Measurements from ENCODE around the gene CNNM1.

DNA sequence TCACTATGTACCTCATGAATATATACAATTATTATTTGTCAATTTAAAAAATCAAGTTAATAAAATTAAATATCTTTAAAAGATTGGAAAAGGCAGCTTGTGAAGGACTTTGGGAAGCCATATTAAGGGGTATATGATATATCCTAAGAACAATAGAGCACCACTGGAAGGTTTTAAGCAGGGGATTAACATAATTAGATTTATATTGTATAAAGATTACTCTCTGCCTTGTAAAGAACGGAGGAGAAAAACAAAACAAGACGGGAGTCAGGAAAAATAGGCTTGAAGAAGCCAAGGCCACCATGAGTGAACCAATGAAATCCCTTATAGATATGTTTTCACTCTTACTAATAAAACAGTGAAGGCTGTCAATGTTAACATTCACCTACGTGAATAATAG, 11.1 kb upstream of the CNNM1 start:
- no peak for TF ChIP-seq POLR2AphosphoS5 (IDR thresholded peaks at IDR 0.05)
- TF ChIP-seq, protein P1, sequence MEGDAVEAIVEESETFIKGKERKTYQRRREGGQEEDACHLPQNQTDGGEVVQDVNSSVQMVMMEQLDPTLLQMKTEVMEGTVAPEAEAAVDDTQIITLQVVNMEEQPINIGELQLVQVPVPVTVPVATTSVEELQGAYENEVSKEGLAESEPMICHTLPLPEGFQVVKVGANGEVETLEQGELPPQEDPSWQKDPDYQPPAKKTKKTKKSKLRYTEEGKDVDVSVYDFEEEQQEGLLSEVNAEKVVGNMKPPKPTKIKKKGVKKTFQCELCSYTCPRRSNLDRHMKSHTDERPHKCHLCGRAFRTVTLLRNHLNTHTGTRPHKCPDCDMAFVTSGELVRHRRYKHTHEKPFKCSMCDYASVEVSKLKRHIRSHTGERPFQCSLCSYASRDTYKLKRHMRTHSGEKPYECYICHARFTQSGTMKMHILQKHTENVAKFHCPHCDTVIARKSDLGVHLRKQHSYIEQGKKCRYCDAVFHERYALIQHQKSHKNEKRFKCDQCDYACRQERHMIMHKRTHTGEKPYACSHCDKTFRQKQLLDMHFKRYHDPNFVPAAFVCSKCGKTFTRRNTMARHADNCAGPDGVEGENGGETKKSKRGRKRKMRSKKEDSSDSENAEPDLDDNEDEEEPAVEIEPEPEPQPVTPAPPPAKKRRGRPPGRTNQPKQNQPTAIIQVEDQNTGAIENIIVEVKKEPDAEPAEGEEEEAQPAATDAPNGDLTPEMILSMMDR (IDR thresholded peaks at IDR 0.05) = no peak
- no peak for TF ChIP-seq EP300 (IDR thresholded peaks at IDR 0.05)
- TF ChIP-seq POLR2A (IDR thresholded peaks at IDR 0.05) = no peak

Data from suprapubic skin (tissue), 4 donors.